Inferior parietal cortex (tissue), 1 donor: ENCODE results near the gene C10orf105.

Experiments
- DNase-seq: peaks from one replicate; pipeline ENCODE4 v3.0.0-alpha.2; 2016; ENCODE audit errors: extremely low spot score

The C10orf105 gene

GRCh38 chr10:71697938-71698709 lies 21.5 kb downstream of the C10orf105 start:
- DNase-seq, result no peak

- peak; percentile 48 for DNase-seq
These were observed 22.8 kb downstream of the C10orf105 start for GRCh38 chr10:71696628-71697326.

DNA sequence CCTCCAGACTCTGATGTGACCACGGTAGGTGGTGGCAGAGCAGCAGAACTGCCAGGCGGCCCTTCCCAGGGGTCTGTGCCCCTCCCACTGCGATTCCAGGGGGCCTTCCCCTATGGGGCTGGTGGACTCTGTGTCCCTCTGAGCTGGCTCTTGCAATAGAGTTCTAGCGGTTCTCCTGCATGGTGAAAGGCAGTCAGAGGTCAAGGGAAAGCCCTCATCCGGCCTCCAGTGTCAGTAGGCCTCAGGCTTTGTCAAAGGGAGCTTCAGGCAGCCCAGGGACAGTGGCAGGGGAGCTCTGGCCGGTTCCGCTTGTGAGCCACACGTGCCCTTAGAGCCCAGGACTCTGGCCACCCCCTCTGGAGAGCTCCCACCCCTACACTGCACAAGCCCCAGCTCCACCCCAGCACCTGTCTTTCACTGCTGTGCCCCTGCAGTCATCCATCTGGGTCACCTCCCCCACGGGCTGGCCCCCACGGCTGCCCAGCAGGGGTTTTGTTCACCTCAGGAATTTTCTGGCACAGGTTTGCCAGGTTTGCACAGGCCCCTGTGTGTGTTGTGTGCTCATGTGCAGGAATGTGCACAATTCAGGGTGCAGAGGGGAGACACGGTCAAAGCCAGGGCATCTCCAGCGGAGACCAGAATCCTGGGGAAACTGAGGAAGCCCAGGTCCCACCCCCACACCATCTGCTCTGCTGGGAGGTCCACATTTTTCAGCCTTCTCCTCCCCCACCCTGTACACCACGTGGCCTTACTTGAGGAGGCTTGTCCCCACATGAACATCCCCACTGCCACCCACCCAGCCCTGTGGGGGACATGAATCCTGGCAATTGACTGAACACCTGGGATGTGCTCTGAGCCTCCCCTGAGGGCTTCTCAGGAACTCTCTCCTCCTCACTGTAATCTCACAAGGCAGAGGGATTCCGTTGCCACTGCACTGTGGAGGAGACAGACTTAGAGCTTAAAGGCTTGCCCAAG lies 23.8 kb downstream of the C10orf105 start:
- DNase-seq, result no peak

- DNase-seq, result peak; percentile 28
These were observed 25.0 kb downstream of the C10orf105 start for GRCh38 chr10:71694567-71694968.

DNA sequence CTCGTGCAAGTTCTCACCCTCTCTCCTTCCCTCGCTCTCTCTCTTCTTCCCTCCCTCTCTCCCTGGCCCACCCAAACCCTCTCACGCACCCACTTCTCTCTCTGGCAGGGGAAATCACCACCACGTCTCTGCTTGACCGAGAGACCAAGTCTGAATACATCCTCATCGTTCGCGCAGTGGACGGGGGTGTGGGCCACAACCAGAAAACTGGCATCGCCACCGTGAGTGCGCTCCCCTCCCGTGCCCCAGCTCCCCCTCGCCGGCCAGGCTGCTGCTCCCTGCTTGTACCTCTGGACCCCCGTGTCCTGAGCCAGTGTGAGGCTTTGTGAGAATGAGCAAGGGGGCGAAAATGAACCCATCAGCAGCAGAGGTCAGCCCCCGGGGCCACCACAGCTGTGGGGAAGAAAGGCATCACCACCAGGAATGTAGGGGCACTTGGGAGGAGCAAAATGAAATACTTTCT lies 25.5 kb downstream of the C10orf105 start:
- DNase-seq, result no peak

DNA sequence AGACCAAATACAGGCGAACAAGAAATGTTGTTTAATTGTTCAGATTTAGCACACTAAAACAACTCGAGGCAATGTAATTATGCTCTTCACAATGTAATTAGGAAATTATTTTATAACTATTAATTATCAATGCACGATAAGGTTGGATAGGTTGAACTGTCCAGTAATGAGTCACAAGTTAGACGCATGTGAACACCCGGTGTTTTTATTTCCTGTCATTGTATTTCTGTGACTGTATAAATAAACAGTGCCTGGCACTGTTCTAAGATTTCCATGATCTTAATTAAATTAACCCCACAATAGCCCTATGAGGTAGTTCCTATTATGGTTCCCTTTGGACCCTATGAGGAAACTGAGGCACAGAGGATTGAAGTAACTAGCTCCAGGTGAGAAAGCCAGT lies 26.2 kb downstream of the C10orf105 start:
- no peak for DNase-seq

DNA sequence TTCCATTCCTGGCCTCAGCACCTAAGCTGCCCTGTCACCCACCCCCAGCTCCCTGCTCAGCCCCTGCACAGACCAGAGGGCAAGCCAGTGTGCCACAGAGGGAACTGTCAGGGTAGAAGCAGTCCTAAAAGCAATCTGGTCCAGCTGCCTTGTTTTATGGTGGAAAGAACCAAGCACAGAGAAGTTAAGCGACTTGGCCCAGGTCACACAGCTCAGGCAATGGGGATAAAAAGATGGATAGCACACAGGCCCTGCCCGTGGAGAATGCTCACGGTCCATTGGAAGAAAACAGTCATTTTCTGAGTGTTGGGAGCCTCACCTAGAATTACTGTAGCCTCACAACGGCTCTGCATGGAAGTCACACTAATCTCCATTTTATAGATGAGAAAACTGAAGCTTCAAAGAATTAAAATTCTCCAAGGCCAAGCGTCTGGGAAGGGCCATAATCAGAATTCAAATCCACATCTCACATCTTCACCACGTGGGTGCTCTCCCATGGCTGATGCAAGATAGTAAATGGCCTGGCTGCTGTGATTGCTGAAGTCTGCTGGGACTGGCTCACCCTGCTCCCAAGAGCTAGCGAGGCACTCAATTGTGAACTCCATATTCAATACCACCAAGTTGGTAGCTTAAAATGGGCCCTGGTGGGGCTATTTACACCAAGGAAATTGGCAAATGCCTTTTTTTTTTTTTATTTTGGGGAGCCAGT lies 26.8 kb downstream of the C10orf105 start:
- DNase-seq, result no peak

GRCh38 chr10:71691405-71691804 lies 28.2 kb downstream of the C10orf105 start:
- DNase-seq, result no peak

GRCh38 chr10:71690094-71690720 lies 29.4 kb downstream of the C10orf105 start:
- no peak for DNase-seq

DNA sequence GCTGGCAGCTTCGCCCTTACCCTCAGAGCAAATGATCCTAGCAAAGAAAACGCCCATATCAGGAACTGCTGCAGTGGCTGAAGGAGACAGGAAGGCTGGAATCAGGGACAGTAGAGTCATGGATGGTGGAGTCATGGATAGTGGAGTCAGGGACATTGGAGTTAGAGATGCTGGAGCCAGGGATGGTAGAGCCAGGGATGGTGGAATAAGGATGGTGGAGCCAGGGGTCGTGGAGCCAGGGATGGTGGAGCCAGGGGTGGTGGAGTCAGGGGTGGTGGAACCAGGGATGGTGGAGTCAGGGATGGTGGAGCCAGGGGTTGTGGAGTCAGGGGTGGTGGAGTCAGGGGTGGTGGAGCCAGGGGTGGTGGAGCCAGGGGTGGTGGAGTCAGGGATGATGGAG lies 31.3 kb downstream of the C10orf105 start:
- DNase-seq, result no peak

DNA sequence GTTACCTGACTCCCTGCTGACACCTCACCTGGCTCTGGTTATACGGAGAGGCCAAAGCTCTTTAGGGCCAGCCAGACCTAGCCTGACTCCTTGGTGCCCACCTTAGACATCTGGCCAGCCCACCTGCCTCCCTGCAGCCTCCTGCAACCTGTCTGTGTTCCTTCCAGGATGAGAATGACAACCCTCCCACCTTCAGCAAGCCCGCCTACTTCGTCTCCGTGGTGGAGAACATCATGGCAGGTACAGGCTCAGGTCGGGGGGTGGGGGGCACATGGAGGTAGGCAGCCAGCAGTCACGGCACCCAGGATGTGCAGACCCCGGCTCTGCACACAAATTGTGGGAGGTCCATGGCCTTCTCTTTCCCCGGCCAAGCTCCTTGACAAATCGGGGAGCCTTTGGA lies 32.1 kb downstream of the C10orf105 start:
- no peak for DNase-seq

DNA sequence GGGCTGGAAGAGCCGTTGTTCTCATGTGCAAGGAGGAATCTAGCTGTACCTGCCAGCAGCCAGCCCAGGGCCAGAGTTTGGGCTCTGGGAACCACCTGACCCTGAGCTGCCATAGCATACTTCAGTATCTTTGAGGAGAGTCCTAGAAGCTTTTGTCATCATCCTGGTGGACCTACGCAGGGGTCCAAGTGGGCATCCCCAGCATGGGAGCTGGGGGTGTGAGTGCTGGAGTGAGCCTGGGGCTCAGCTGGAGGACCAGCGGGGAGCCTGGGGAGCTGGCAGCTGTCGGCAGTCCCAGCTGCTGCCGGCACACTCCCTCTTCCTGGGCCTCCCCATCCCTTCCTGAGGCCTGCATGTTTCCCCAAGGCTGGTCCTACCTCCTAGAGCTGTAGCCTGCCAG lies 32.5 kb downstream of the C10orf105 start:
- DNase-seq, result no peak

DNA sequence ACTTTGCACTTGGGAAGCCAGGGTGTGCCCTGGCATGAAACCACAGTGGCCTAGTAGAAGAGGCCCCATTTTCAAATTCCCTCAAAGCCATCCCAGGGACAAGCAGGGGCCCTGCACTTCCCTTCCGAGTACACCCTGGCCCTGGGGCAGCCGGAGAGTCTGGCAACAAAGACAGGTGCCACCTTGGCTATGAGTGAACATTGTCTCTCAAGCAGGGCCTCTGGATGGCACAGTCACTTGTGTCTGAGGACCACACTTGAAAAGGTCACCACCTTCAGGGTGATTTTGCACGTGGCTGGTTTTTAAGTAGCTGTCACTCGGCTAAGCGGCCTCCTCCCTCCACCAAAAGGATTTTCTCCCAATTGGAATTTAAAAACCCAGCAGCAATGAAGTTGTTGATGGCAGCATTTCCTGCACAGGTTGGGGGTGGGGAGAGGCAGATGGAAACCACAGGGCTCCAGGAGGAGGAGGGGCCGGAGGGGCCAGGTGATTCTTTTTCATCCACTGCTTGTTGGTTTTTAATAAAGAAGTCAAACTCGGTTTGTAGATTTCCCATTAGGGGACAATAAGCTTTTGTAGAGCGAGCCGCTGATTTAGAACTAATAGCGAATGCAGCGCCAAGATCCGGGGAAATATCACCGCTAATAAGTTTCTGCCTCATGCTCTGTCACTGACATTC lies 33.9 kb downstream of the C10orf105 start:
- DNase-seq, result no peak

DNA sequence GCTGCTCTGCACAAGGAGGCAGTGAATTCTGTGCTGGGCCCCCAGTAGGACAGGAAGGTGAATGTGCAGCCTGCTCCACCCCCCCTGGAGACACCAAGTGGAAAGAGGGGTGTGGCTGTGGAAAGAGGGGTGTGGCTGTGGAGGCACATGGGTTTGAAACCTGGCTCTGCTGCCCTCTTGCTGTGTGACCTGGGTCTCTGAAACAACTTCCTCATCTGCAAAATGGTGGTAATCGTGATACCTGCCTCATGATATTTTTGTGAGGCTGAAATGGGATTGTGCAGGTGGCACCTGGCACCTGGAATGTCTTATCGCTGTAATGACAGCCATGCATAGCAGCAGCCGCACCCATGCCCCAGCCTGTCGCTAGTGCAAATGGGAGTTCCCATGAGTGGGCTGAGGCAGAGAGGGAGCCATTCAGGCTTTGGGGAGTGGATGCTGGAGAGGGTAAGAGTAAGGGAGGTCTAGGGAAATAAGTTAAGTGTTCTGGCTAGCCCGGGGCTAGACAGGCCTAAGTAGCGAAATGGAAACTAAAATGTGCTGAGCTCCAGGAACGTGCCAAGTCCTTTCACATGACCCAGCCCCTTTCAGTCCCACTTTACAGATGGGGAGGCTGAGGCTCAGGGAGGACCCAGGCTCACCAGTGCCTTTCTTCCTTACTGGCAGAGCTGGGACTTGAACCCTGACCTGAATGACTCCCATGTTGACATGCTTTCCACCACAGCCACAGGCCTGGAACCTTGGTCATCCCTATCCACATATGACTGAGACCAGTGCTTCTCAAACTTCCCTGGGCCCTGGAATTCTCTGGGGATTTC lies 35.0 kb downstream of the C10orf105 start:
- DNase-seq, result no peak

DNA sequence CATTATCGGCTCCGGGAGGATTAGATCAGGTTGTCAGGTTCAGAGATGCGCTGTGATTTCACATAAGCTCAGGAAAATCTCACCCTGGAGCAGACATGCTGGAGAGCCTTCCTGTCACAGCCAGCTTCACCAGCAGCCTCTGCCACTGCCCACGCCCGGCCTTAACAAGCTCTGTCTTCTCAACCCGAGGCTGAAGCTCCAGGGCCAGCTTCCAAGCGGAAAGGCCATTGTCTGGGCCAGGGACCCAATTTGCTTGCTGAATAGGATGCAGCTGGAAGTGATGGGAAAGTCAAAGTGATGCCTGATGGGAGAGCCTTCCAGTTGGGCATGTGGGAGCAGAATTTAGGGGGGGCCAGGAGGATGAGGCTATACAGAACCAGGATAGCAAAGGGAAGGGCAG lies 36.3 kb downstream of the C10orf105 start:
- no peak for DNase-seq

DNA sequence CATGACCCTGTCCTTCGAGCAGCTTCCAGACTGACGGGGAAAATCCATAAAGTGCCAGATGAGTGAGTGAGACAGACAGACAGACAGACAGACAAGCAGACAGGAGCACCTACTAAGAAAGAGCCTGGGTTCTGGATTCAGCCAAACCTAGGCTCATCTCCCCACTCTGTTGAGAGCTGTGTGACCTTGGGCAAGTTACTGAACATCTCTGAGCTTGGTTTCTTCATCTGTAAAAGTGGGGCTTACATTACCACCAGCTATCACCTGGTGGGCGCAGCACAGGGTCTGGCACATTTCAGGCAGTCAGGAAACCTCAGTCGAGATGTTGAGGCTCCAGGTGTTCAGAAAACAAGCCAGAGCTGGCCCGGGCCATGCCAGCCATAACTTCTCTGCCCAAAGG lies 37.6 kb downstream of the C10orf105 start:
- DNase-seq, result no peak

- no peak for DNase-seq
These were observed 40.2 kb downstream of the C10orf105 start for GRCh38 chr10:71679425-71679824.

- DNase-seq, result no peak
These were observed 41.3 kb downstream of the C10orf105 start for GRCh38 chr10:71678057-71678805.

DNA sequence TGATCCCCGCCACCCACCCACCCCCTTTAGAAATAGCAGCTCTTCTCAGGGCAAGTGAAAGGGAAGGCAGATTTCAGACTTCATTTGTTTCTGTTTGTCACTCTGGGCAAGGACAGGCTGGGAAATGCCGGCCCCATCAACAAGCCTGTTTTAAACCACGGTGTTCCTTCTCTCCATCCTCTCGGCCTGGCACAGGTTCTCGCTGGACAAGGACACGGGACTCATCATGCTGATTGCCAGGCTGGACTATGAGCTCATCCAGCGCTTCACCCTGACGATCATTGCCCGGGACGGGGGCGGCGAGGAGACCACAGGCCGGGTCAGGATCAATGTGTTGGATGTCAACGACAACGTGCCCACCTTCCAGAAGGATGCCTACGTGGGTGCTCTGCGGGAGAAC lies 42.3 kb downstream of the C10orf105 start:
- DNase-seq, result no peak
